Endothelial cell of umbilical vein (primary cell): ENCODE measurements around the gene PKP4. TPM values are rescaled to one million over a fixed set of nuclear protein-coding genes. Genes with fewer than 3 reads are reported as not detected.

Experiments
- BruUV-seq: library from RNA; stranded (reverse); fragments of 400-500 nt; replicated peaks from 2 replicates; lab custom pipeline; 2021; lab: Mats Ljungman, UMichigan
- CTCF ChIA-PET: fragments of 300-600, 350-600 bp; sonication (Branson Sonifier 250); formaldehyde crosslinking; loops from one replicate; lab custom pipeline; 2021; ENCODE audit warnings: antibody characterized with exemption, inconsistent platforms; lab: Charles Lee
- POLR2A ChIA-PET: fragments of 300-600, 350-600 bp; sonication (Branson Sonifier 250); formaldehyde crosslinking; loops from one replicate; lab custom pipeline; 2021; ENCODE audit warnings: antibody characterized with exemption, inconsistent platforms; lab: Charles Lee
- DNase-seq: peaks from one replicate; pipeline ENCODE4 v3.0.0-alpha.2; 2011; ENCODE audit warnings: low read depth, low spot score
- FAIRE-seq: peaks from 2 replicates; lab custom pipeline; 2011; peaks lifted over from hg19 to GRCh38; lab: Jason Lieb, UNC
- H2AFZ ChIP-seq: 2 replicates; pipeline ENCODE4 v1.6.0; 2012; ENCODE audit warnings: low read depth, low read length, control low read depth, inconsistent platforms
- H3K27ac ChIP-seq: 2 replicates; pipeline ENCODE4 v1.5.1; 2011; ENCODE audit warnings: low read depth, mild to moderate bottlenecking, control low read depth, low read length, moderate library complexity; ENCODE audit not compliant: insufficient read depth
- H3K27me3 ChIP-seq, 2 experiments: 2 replicates each; pipeline versions ENCODE4 v1.6.0 to v1.6.1; 2011; ENCODE audit warnings: low read length in 2 of 2, mixed read lengths in 1 of 2; ENCODE audit not compliant: control insufficient read depth in 2 of 2, insufficient read depth in 2 of 2
- H3K36me3 ChIP-seq, 2 experiments: 2 replicates in 1 of 2; 3 replicates in 1 of 2; pipeline ENCODE4 v1.5.1; 2011; ENCODE audit warnings: low read length in 2 of 2, mild to moderate bottlenecking in 1 of 2, moderate library complexity in 1 of 2; ENCODE audit not compliant: control insufficient read depth in 2 of 2, insufficient read depth in 2 of 2; ENCODE audit errors: extremely low read depth in 1 of 2
- H3K4me1 ChIP-seq: 3 replicates; pipeline ENCODE4 v1.5.1; 2011; ENCODE audit warnings: mild to moderate bottlenecking, low read length; ENCODE audit not compliant: control insufficient read depth, insufficient read depth; ENCODE audit errors: extremely low read depth
- H3K4me2 ChIP-seq: 2 replicates; pipeline ENCODE4 v1.6.1; 2011; ENCODE audit warnings: low read length, control low read depth, mixed read lengths; ENCODE audit not compliant: insufficient read depth
- H3K4me3 ChIP-seq, 3 experiments: fragments of 200-600 bp in 1 of 3; sonication (generic), shearing (Covaris generic) in 1 of 3; replicated peaks in 1 of 3; 2 replicates each; pipeline ENCODE4 v1.5.1; 2011 to 2016; ENCODE audit warnings: control low read depth in 3 of 3, low read length in 3 of 3, mild to moderate bottlenecking in 2 of 3, inconsistent platforms in 1 of 3, low read depth in 1 of 3, moderate library complexity in 1 of 3; ENCODE audit not compliant: insufficient read depth in 1 of 3
- H3K79me2 ChIP-seq: 2 replicates; pipeline ENCODE4 v1.6.0; 2012; ENCODE audit warnings: low read length, inconsistent platforms; ENCODE audit not compliant: control insufficient read depth, insufficient read depth
- H3K9ac ChIP-seq: replicated peaks from 2 replicates; pipeline ENCODE3; 2011; ENCODE audit warnings: low read length, control low read depth; ENCODE audit not compliant: insufficient read depth; ENCODE audit errors: extremely low read depth
- H3K9me1 ChIP-seq: replicated peaks from 3 replicates; pipeline ENCODE4 v1.6.0; 2011; ENCODE audit warnings: mild to moderate bottlenecking, low read length; ENCODE audit not compliant: control insufficient read depth, insufficient read depth; ENCODE audit errors: extremely low read depth
- H3K9me3 ChIP-seq: replicated peaks from 2 replicates; pipeline ENCODE4 v1.5.1; 2012; ENCODE audit warnings: low read length, inconsistent platforms; ENCODE audit not compliant: control insufficient read depth, insufficient read depth
- H4K20me1 ChIP-seq: replicated peaks from 2 replicates; pipeline ENCODE3; 2011; ENCODE audit warnings: mild to moderate bottlenecking, low read length; ENCODE audit not compliant: control insufficient read depth, insufficient read depth; ENCODE audit errors: extremely low read depth
- CTCF ChIP-seq, 2 donors: IDR thresholded peaks; 1 replicate in 1 of 2; 2 replicates in 1 of 2; pipeline ENCODE4 v1.5.1; 2011; ENCODE audit warnings: low read length in 2 of 2, mild to moderate bottlenecking in 2 of 2, moderate library complexity in 2 of 2, control low read depth in 1 of 2, inconsistent platforms in 1 of 2, low read depth in 1 of 2; ENCODE audit not compliant: insufficient read depth in 1 of 2; ENCODE audit errors: extremely low read depth in 1 of 2
- EZH2 ChIP-seq: IDR thresholded peaks from 2 replicates; pipeline ENCODE4 v1.6.1; 2012; ENCODE audit warnings: borderline replicate concordance, low read depth, mild to moderate bottlenecking, moderate library complexity, low read length, inconsistent platforms; ENCODE audit not compliant: severe bottlenecking
- FOS ChIP-seq: IDR thresholded peaks from 2 replicates; pipeline ENCODE4 v1.6.1; 2011; ENCODE audit warnings: mild to moderate bottlenecking, low read length, moderate library complexity, borderline replicate concordance; ENCODE audit not compliant: insufficient read depth
- GATA2 ChIP-seq: IDR thresholded peaks from 2 replicates; pipeline ENCODE4 v1.7.0; 2011; ENCODE audit warnings: low read depth, mild to moderate bottlenecking, moderate library complexity, mixed read lengths, low read length; ENCODE audit not compliant: insufficient read length, insufficient read depth
- JUN ChIP-seq: IDR thresholded peaks from 2 replicates; pipeline ENCODE4 v1.6.1; 2011; ENCODE audit warnings: borderline replicate concordance, low read depth; ENCODE audit not compliant: insufficient read length, insufficient read depth
- MAX ChIP-seq: IDR thresholded peaks from 2 replicates; pipeline ENCODE4 v1.6.1; 2011; ENCODE audit not compliant: insufficient read depth, insufficient read length
- MYC ChIP-seq: IDR thresholded peaks from one replicate; pipeline ENCODE4 v1.6.1; 2011; ENCODE audit warnings: mild to moderate bottlenecking, low read depth, low read length
- POLR2A ChIP-seq: IDR thresholded peaks from 2 replicates; pipeline ENCODE4 v1.6.1; 2012; ENCODE audit warnings: low read depth, mild to moderate bottlenecking, control low read depth, low read length
- POLR2AphosphoS5 ChIP-seq: IDR thresholded peaks from 2 replicates; pipeline ENCODE4 v1.6.1; 2012; ENCODE audit warnings: low read depth, mild to moderate bottlenecking, control low read depth, low read length, moderate library complexity; ENCODE audit not compliant: insufficient read depth
- dilution Hi-C: fragments of 300-500 bp; cut with MboI; formaldehyde crosslinking; loops from one replicate; pipeline ENCODE4 v1.15.0; 2019; ENCODE audit warnings: low sequenced_read_pairs; ENCODE audit not compliant: extremely low pct_ligation_motif_present
- intact Hi-C: fragments of 100-400 bp; cut with micrococcal nuclease; formaldehyde crosslinking; loops from one replicate; pipeline ENCODE4 v1.10.0; 2022
- polyA plus RNA-seq, 4 experiments: library from polyadenylated mRNA; depleted of rRNA in 3 of 4; stranded (reverse) in 3 of 4; unstranded in 1 of 4; fragments of >200 nt; gene quantifications; 2 replicates each; pipeline versions ENCODE4 v1.2.1 to v1.2.3, GENCODE V29; 2011 to 2012; ENCODE audit warnings: missing spikeins in 1 of 4
- total RNA-seq: library from RNA; stranded (reverse); gene quantifications from 2 replicates; pipeline ENCODE4 v1.2.3, GENCODE V29; 2021

PKP4 gene
- total and polyA plus RNA-seq, 2 donors (not counting 3 experiments of a cell fraction or from before 2014, with no cell fraction given) = 35.4 to 68.5 TPM

GRCh38 chr2:158603205-158603604 is 146.5 kb downstream of the PKP4 start:
- Histone ChIP-seq H3K79me2 (no peaks in the 10 kb centered on the region), H3K9ac (no peak overlapping the region), H3K36me3 (no peaks in the 10 kb centered on the region), H3K9me3 (no peaks in the 10 kb centered on the region), H3K9me1 (peaks cover 2% of the 10 kb centered on the region), H3K4me1 (peaks cover 27% of the 10 kb centered on the region), H2AFZ (no peak overlapping the region), H3K27ac (no peak overlapping the region), H4K20me1 (no peaks in the 10 kb centered on the region), H3K27me3 (no peaks in the 10 kb centered on the region), H3K4me3 (no peak overlapping the region), H3K4me2 (no peak overlapping the region)
- no peak for DNase-seq
- FAIRE-seq = no peak
- intact Hi-C loops (no loop called here), dilution Hi-C loops (no loop called here)
- no TSS peak for BruUV-seq
- POLR2A ChIA-PET = no interaction called here
- no peak for TF ChIP-seq FOS
- no peak for TF ChIP-seq MYC
- TF ChIP-seq CTCF (IDR thresholded peaks at IDR 0.05; ENCODE audit: extremely low read depth in 1 of 2, insufficient read depth in 1 of 2, low read depth in 1 of 2, low read length in 2 of 2) = no peak
- no peak for TF ChIP-seq JUN
- no peak for TF ChIP-seq EZH2
- TF ChIP-seq GATA2 = no peak
- TF ChIP-seq MAX = no peak
- no peak for TF ChIP-seq POLR2AphosphoS5
- no peak for TF ChIP-seq POLR2A
- CTCF ChIA-PET = no interaction called here
